NOMO-1 (cell line): Measurements from ENCODE around the gene ANKZF1.

ENCODE experiments used
- DNase-seq, 2 experiments: peaks; one replicate each; lab custom pipeline; 2025; ENCODE audit not compliant: unreplicated experiment in 2 of 2; lab: John Stamatoyannopoulos, UW

ANKZF1 gene

GRCh38 chr2:219280651-219281050, 51.0 kb downstream of the ANKZF1 start:
- DNase-seq, result no peak

- no peak for DNase-seq
Observed at GRCh38 chr2:219281588-219281987, 52.0 kb downstream of the ANKZF1 start.

GRCh38 chr2:219282375-219282774, 52.8 kb downstream of the ANKZF1 start:
- DNase-seq, result no peak

DNA sequence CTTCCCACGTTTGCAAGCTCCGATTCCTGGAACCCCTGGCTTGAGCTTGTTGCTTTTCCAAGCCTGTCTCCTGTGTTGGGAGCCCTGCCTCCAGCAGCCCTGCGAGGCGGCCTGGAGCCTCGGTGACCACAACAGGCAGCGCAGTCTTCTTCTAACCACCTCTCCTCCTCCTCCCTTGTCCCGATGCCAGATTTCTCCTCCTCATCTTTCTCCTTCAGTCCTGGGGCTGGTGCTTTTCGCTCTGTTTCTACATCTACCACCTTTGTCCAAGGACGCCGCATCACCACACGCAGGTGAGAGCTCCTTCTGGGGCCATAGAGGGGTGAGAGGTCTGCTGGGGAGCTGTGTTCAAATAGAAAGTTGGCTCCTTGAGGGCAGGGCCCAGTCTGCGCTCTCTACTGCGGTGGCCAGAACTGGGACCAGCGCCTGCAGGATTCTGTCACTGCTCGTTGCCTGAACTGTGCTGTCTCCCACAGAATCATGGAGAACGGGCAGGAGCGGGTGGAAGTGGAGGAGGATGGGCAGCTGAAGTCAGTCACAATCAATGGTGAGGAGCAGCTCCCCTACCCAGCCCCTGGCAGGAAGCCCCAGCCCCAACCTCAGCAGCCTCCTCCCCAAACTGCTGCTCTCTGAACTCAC, 53.5 kb downstream of the ANKZF1 start:
- no peak for DNase-seq

GRCh38 chr2:219284501-219285372, 55.1 kb downstream of the ANKZF1 start:
- DNase-seq, result no peak

- no peak for DNase-seq
Observed at GRCh38 chr2:219285373-219285735, 55.7 kb downstream of the ANKZF1 start.

DNA sequence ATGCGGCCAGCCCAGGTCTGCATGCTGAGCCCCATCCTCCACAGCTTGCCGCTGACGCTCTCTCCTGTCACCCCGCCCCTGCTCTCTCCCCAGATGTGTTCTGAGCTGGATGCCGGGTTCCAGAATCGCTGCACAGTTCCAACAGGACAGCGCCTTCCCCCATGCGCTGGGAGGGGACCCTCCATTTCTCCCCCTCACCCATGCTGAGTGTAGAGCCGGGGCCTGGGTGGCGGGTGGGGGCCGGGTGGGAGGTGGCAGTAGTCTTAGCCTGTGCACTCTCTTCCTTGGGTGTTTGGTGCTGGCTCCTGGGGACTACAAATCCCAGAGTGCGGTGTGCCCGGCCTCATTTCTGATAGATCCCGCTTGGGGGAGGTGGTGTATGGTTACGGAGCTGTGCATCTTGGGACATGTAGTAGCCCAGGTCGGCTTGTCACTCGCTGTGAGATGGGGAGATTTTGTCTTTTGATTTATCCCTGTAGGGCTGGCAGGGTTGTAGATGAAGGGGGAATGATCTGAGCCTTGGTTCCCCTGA, 56.4 kb downstream of the ANKZF1 start:
- no peak for DNase-seq
